ENCODE measurements around the gene SGMS2.

DNA sequence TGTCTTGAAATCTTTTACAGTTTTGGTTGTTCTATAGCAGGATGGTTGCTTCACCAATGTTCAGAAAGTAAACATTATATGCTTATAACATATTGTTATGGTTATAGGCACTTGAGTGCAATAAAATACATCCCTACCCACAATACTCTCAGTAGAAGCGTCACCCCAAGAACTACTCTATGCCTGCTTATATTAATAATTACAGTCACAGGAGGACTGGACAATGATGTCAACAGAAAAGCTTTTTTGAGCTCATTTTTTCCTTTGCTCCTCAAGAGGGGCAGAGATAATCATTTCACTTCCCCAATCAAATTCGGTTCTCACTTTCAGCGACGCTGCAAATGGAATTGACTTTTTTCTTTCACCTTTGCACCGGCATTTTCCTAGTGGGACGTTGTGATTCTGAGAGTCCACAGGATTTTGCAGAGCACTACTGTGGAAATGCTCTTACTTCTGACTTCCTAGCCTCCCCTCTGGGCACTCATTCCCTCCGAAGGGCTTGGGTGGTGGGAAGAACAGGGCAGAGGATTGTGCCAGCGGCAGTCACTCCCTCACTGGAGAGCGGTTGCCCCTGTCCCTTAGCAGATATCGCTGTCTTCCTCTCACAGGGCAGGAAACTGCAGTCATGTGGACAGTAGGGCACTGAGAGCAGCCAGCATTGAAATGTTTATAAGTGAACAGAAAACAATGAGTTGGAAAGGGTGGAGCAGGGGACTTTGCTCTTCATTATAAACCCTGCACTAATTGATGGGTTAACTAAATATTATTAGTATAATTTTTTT, 24.9 kb upstream of the SGMS2 start:
- TF ChIP-seq, protein P1, sequence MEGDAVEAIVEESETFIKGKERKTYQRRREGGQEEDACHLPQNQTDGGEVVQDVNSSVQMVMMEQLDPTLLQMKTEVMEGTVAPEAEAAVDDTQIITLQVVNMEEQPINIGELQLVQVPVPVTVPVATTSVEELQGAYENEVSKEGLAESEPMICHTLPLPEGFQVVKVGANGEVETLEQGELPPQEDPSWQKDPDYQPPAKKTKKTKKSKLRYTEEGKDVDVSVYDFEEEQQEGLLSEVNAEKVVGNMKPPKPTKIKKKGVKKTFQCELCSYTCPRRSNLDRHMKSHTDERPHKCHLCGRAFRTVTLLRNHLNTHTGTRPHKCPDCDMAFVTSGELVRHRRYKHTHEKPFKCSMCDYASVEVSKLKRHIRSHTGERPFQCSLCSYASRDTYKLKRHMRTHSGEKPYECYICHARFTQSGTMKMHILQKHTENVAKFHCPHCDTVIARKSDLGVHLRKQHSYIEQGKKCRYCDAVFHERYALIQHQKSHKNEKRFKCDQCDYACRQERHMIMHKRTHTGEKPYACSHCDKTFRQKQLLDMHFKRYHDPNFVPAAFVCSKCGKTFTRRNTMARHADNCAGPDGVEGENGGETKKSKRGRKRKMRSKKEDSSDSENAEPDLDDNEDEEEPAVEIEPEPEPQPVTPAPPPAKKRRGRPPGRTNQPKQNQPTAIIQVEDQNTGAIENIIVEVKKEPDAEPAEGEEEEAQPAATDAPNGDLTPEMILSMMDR (IDR thresholded peaks at IDR 0.05; ENCODE audit: borderline replicate concordance, extremely low read depth, low read length, poor library complexity, severe bottlenecking): no peak
- TF ChIP-seq EZH2 (IDR thresholded peaks at IDR 0.05; ENCODE audit: borderline replicate concordance, low read depth, low read length, severe bottlenecking): no peak
